Measurements from ENCODE around the gene FAP.

Gene FAP

GRCh38 chr2:162241571-162241970 lies 1.7 kb downstream of the FAP start:
- no peak for DNase-seq

- DNase-seq: no peak
These were observed 8.4 kb downstream of the FAP start for GRCh38 chr2:162234620-162235462.

DNA sequence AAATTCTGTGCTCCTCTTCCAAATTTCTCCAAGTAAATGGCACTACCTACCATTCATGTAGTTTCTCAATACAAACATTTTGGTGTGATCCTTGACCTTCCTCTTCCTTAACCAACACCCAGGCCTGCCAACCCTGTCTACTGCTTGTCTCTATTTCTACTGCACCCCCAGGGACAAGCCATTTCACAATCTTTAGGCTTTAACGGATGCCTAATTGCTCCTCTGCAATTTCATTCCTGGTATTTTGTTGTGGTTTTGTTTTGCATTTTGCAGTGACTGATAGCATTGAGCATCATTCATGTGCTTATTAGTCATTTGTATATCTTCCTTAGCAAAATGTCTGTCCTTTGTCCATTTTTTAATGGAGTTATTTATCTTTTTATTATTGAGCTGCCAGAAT lies 10.0 kb downstream of the FAP start:
- no peak for DNase-seq

- DNase-seq: no peak
These were observed 10.6 kb downstream of the FAP start for GRCh38 chr2:162232671-162233070.

- DNase-seq: no peak
These were observed 11.2 kb downstream of the FAP start for GRCh38 chr2:162232027-162232426.

DNA sequence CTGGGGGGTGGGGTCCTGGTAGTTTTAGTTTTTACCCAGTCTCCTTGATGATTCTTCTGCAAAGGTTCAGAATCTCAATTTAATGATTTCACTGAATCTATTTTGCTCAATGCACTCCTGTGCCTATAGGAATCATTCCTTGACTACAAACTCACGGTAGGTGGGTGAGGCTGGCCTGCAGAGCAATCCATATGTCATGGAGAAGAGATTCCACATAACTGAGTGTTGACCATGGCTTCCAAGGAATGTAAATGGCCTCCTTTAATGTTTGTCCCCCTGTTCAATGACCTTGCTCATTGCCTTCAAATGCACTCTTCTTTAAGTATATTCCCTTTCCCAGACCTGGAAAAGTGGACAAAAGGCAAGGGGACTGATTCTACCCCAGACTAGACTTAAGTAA lies 12.5 kb downstream of the FAP start:
- no peak for DNase-seq

DNA sequence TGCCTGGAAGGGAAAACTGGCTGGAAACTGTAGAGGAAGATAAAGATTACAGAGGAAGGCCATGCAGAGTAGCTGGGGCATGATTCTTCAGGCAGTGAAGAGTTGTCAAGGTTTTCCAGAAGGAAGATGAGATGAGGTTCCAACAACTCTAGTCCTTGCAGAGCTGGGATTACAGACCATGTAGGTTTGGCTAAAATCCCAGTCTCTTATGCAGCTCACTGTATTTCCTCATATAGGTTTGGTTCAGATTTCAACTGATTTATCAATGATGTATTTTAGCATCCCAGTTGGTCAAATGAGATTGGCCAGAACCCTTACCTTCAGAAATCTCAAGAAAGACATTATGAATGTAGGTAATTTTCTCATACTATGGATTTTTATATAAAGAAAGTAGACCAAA lies 16.4 kb downstream of the FAP start:
- DNase-seq: no peak

DNA sequence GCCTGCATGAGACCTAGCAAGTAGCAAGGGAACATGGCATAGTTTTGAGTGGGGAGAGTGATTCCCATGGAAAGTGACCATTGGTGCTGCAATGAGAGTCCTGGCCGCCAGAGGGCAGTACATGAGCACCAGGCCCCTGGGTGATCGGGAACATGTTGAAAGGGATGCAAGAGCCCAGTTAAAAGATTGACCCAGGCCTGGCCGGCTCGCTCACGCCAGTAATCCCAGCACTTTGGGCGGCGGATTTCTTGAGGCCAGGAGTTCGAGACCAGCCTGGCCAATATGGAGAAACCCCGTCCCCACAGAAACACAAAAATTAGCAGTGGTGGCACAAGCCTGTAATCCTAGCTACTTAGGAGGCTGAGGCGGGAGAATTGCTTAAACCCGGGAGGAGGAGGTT lies 22.2 kb downstream of the FAP start:
- peak; percentile 66 for DNase-seq

DNA sequence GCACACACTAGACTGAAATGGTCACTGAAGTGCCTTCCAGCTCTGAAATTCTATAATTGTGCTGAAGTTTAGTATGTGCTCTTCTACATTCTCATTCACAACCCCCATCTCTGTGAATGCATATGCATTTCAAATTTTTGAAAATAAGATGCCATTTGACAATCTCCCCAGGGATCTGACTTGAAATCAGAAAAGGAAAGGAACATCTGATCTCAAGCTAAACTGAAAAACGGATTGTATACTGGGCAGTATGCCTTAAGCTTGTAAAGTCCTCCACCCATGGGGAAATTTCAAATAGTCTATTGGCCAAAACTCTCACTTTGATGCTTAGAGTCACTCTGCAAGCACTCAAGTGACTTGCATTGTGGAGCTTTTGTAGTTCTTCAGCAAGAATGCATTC lies 22.9 kb downstream of the FAP start:
- no peak for DNase-seq

GRCh38 chr2:162219426-162219825 lies 23.8 kb downstream of the FAP start:
- no peak for DNase-seq

DNA sequence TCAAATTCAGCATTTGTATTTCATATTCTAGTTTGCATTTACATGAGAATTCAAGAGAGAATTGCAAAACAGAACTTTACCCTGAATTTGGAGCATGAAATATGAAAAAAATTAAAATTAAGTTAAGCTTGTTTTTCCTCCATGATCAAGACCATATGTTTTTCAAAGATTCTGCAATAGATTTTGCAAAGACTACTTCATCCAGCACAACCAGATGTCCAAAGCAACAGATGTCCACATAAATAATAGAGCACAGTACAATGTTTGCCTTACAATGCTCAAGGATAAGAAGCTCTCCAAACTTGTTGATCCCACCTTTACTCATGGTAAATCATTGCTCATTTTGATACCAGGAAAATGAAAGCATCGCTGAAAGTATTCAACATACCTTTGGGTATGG lies 25.6 kb downstream of the FAP start:
- DNase-seq: no peak

GRCh38 chr2:162215162-162215561 lies 28.1 kb downstream of the FAP start:
- DNase-seq: no peak

DNA sequence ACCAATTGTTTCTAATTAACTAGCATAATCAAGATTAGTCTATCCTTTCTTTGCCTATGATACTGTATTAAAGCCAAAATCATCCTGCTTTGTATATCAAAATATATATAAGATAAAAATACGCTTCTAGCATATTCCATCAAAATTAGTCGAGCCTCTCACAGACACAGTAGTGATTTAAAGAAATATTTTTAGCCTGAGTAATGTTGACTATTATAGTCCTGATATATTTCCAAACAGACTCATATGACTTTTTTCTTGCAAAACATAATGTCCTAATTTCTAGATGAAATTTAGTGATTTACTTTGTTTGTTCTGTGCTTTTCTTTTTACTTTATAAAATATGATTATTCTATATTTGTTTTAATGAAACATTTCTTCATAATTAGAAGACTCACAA lies 30.9 kb downstream of the FAP start:
- DNase-seq: no peak

DNA sequence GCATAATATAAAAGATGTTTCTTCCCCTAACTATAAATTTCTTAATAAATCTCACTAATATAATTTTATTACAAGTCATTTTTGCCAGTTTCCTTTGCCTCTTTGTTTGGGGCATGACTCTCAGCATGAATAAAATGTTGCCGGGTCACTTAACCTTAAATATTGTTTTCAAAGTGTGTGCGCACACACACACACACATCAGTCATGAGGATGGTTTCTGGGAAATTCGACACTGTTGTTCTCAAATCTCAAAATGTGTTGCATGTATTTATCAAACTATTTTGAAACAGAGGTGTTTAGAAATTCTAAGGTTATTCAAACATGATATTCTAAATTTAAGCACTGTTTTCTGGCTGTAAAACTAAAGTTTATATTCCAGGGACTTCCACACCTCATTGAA lies 31.5 kb downstream of the FAP start:
- DNase-seq: no peak

DNA sequence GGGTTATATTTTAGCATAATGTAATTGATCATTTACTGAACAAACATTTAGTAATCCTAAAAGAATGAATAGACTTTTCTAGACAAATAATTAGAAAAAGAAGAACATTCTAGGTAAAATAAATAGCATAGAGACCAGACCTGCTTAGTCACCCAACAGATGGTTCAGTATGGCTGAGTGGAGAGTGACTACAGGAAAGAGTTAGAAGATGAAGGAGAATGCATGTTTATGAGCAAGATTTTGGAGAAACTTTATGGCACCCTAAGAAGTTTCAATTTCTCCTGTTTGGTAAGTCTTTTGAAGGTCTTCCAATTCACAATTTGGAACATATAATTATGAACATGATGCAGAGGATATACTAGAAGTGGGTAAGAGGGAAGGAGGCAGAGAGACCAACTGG lies 32.9 kb downstream of the FAP start:
- no peak for DNase-seq

DNA sequence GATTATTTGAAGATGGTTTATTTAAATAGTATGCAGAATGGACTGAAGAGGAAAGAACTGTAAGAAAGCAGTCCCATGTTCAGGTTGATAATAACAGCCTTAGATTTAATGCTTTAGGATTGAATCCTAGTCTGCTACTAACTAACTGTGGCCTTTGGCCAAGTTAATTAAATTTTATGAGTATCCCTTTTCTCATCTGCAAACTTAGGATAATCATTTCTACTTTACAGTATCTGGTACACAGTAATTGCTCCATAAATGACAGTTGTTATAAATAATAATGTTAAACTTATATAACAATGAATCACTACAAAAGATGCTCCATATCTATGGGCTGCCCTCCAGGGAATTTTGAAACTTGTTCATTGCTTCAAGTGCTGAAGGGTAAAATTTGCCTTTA lies 41.0 kb downstream of the FAP start:
- DNase-seq: no peak

DNA sequence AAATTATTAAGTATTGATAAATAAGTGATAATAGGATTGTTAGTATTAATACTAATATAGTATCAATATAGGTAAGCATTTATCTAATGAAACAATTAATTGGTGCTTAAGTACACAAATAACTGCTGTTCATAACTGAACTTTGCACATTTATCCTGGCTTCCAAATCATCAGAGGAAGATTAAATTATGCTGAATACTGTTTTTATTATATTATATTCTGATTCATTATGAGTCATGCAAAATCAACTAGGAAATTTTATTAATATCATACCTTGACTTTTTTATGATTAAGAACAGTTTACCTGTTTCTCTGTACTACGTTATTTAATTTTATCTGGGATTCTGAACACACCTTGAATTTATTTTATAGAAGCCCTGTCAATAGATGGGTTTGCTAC lies 42.6 kb downstream of the FAP start:
- no peak for DNase-seq

DNA sequence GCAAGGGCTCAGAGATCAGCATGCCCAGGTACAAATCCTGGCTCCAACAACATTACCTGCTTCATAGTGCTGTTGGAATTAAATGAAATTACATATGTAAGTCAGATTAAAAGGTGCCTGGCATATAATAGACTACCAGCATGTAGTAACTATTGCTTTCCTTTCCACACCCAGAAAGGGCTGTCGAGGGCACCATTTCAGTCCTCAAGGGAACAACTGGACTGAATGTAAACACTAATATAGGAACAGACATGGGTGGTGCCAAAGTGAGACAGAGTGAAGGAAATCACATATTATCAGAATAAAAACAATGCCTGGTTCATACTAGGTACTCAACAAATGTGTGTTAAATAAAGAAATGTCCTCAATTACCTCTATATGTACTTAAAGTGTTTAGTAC lies 43.3 kb downstream of the FAP start:
- DNase-seq: no peak

DNA sequence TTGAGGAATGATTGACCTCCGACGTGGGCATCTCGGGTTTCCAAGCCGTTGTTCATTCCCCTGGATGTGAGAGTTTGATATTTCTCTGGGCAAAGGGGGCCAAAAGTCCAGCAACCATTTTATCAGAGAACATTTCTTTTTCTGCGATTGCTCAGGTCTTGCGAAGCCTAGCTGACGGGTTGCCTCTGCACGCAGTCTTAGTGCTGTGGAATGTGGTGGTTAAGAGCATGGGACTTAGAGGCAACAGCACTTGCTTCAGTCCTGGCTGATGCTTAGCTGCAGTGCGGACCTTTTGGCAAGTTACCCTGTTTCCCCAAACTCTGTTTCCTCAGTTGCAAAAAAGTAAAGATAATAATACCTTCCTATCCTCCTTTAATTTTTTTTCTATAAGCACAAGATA lies 45.0 kb downstream of the FAP start:
- no peak for DNase-seq

DNA sequence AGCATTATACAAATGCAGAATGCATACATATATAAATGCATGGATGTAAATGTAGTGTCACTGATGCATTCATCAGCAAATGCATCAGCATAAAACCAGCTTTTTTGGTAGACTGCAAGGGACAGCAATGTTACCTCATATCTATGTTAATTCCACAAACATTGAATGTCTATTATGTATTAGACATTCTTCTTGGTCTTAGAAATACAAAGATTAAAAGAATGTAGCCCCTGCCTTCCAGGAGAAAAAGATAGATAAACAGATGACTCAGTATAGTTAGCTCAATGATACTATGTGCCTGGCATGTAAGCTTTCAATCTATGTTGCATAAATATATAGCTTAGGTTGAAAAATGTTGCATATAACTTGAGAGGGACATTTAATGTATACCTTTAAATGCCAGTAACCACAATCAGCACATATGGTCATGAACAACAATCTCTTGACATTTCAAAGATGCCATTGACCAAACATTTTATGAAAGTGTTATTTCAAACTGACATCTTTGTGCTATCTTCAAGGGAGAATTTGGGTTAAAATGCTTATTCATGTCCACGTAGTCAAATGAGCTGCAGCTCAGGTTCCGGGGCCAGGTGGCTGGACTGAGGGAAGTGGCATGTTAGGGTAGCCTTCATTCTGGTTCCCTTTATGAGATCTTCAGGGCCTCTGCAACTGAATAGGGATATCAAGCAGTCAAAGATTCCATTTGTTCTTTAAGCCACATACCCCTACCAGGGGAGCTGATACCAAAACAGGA lies 46.0 kb downstream of the FAP start:
- no peak for DNase-seq

GRCh38 chr2:162196638-162197037 lies 46.6 kb downstream of the FAP start:
- no peak for DNase-seq

GRCh38 chr2:162188451-162188850 lies 54.8 kb downstream of the FAP start:
- DNase-seq: no peak

GRCh38 chr2:162185541-162186232 lies 57.6 kb downstream of the FAP start:
- DNase-seq: no peak
